Neural crest cell (in vitro differentiated cells): ENCODE measurements around the gene MS4A18. TPM values are rescaled to one million over a fixed set of nuclear protein-coding genes. Genes with fewer than 3 reads are reported as not detected.

ENCODE experiments used
- DNase-seq: peaks from one replicate; pipeline ENCODE4 v3.0.0; 2021; ENCODE audit warnings: low read depth, mixed read lengths, low spot score
- H3K27ac Mint-ChIP-seq: one replicate; pipeline ENCODE4 v1.8.0; 2021; ENCODE audit warnings: mild to moderate bottlenecking, mixed read lengths; ENCODE audit not compliant: unreplicated experiment
- H3K27me3 Mint-ChIP-seq: 2 replicates; pipeline ENCODE4 v1.8.0; 2021; ENCODE audit warnings: low read depth, mild to moderate bottlenecking, mixed read lengths
- H3K36me3 Mint-ChIP-seq: 2 replicates; pipeline ENCODE4 v1.8.0; 2021; ENCODE audit warnings: low read depth, mild to moderate bottlenecking, mixed read lengths
- H3K4me1 Mint-ChIP-seq: 2 replicates; pipeline ENCODE4 v1.8.0; 2021; ENCODE audit warnings: mixed read lengths
- H3K4me3 Mint-ChIP-seq: one replicate; pipeline ENCODE4 v1.8.0; 2021; ENCODE audit warnings: mild to moderate bottlenecking, mixed read lengths
- H3K9me3 Mint-ChIP-seq: 2 replicates; pipeline ENCODE4 v1.8.0; 2021; ENCODE audit warnings: mixed read lengths
- total RNA-seq: library from RNA; stranded (reverse); gene quantifications from 2 replicates; pipeline ENCODE4 v1.2.1, GENCODE V29; 2021
- TF ChIP-seq, protein P1 (sequence below): fragments of 200-600 bp; sonication (generic); conservative IDR thresholded peaks from 2 replicates; pipeline ENCODE4 v1.5.0; 2021; ENCODE audit warnings: antibody characterized with exemption, mild to moderate bottlenecking

MS4A18 gene
- total RNA-seq, 1 donor from 2014 or later: not detected

DNA sequence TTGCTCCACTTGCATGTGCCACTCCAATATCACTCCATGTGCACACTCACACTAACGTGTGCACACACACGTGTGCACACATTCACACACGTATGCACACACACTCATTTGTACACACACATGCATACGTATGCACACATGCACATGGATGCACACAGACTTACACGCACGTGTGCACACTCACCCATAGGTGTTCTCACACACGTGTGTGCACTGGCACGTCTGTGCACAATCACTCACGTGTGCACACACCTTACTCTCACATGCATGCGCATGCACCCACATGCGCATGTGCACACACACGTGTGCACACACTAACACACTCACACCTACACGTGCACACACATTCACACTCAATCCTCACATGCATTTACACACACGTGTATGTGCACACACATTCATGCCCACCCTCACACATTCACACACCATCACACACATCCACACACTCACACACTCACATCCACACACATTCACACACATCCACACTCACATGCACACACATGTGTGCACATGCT is 22.9 kb downstream of the MS4A18 start:
- Mint-ChIP-seq H3K4me3 (no peak overlapping the region), H3K27ac (peak overlapping the region; percentile 79), H3K4me1 (no peaks in the 10 kb centered on the region), H3K27me3 (peaks cover 23% of the 10 kb centered on the region), H3K36me3 (peaks cover 4% of the 10 kb centered on the region), H3K9me3 (peaks cover 19% of the 10 kb centered on the region)
- no peak for DNase-seq
- TF ChIP-seq, protein P1, sequence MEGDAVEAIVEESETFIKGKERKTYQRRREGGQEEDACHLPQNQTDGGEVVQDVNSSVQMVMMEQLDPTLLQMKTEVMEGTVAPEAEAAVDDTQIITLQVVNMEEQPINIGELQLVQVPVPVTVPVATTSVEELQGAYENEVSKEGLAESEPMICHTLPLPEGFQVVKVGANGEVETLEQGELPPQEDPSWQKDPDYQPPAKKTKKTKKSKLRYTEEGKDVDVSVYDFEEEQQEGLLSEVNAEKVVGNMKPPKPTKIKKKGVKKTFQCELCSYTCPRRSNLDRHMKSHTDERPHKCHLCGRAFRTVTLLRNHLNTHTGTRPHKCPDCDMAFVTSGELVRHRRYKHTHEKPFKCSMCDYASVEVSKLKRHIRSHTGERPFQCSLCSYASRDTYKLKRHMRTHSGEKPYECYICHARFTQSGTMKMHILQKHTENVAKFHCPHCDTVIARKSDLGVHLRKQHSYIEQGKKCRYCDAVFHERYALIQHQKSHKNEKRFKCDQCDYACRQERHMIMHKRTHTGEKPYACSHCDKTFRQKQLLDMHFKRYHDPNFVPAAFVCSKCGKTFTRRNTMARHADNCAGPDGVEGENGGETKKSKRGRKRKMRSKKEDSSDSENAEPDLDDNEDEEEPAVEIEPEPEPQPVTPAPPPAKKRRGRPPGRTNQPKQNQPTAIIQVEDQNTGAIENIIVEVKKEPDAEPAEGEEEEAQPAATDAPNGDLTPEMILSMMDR: no peak

DNA sequence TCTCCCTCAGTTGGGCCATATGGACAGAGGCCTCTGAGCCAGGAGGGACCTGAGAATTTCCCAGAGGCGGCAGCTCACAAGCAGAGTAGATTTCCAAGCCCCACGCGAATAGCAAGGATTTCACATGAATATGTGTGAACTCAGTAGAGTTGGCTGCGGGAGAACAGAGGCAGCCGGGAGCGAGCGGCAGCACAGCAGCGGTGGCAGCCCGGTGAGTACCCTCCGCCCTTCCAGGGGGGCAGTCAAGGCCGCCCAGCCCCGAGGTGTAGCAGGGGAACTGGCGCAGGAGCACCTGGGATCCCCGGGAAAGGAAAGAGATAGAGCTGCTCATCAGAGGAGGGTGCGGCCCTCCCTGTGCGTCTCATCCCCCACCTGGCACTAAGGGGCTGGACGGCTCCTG is 23.7 kb downstream of the MS4A18 start:
- no peaks in the 10 kb centered on the region for H3K4me1 Mint-ChIP-seq
- no peak overlapping the region for H3K4me3 Mint-ChIP-seq
- H3K27me3 Mint-ChIP-seq: peaks cover 29% of the 10 kb centered on the region
- no peak for DNase-seq
- no peaks in the 10 kb centered on the region for H3K36me3 Mint-ChIP-seq
- peaks cover 13% of the 10 kb centered on the region for H3K9me3 Mint-ChIP-seq
- TF ChIP-seq, protein P1: no peak
- H3K27ac Mint-ChIP-seq: no peak overlapping the region

DNA sequence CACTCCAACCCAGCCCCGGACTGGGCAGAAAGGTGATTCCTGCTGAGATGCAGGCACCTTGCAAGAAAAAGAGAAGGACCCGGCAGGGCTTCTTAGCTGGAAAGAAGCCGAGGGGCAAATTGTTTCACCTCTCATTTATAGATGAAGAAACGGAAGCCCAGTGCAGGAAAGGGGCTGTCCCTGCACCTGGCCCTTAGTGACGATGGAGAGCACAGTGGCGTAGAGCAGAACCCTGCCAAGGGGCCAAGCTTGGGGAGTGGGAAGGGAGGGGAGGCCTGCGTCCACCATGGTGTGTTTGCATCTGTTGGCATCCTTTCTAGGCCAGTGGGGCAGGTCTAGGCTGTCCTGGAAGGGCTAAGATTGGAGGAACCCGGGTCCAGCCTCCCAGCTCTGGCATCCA is 24.3 kb downstream of the MS4A18 start:
- Mint-ChIP-seq H3K27me3 (peaks cover 33% of the 10 kb centered on the region), H3K4me3 (no peak overlapping the region), H3K4me1 (no peaks in the 10 kb centered on the region), H3K36me3 (no peaks in the 10 kb centered on the region), H3K27ac (no peak overlapping the region), H3K9me3 (peaks cover 8% of the 10 kb centered on the region)
- no peak for DNase-seq
- TF ChIP-seq, protein P1: no peak

DNA sequence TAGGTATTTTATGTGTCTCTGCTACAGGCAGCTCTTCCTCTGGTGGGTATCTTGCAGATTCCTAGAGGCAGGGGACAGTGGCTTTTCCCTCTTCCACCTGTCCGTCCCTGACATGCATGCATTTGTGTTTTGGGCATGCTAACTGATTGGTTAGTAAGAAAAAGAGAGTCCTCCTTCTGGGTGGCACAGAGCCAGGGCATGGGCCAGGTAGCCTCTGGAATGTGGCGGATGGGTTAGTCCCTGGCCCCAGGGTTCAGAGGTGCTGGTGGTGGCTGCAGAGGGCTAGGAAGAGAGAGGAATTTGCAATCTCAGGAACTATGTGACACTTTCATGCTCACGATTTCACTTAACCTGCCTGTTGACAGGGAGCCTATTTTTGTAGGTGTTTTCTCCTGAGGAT is 26.4 kb downstream of the MS4A18 start:
- H3K4me3 Mint-ChIP-seq: no peak overlapping the region
- H3K27me3 Mint-ChIP-seq: peaks cover 33% of the 10 kb centered on the region
- DNase-seq: no peak
- peaks cover 4% of the 10 kb centered on the region for H3K9me3 Mint-ChIP-seq
- no peaks in the 10 kb centered on the region for H3K36me3 Mint-ChIP-seq
- no peaks in the 10 kb centered on the region for H3K4me1 Mint-ChIP-seq
- H3K27ac Mint-ChIP-seq: no peak overlapping the region
- TF ChIP-seq, protein P1: no peak

DNA sequence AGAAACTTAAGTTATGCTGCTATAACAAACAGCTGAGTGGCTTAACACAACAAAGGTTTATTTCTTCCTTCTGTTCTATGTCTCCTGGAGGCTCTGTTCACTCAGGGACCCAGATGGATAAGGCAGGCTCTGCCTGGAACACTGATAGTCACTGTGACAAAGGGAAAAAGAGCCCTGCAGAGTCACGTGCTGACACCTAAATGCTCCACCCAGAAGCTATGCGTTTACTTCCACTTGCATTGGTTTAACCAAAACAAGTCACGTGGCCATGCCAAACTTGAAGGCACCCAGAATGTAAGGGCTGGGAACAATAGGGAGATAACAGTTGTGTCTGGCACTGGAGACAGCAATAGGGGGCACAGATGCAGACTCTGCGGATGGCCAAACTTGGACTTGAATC is 28.8 kb downstream of the MS4A18 start:
- DNase-seq: no peak
- no peaks in the 10 kb centered on the region for H3K4me1 Mint-ChIP-seq

More for the DNA sequence above, 28.8 kb downstream of the MS4A18 start:
- H3K36me3 Mint-ChIP-seq: no peaks in the 10 kb centered on the region
- TF ChIP-seq, protein P1: no peak
- H3K4me3 Mint-ChIP-seq: no peak overlapping the region
- peaks cover 2% of the 10 kb centered on the region for H3K9me3 Mint-ChIP-seq
- peaks cover 33% of the 10 kb centered on the region for H3K27me3 Mint-ChIP-seq
- no peak overlapping the region for H3K27ac Mint-ChIP-seq
